HepG2 (cell line): ENCODE results near the gene ADGRD1. TPM values are rescaled to one million over a fixed set of nuclear protein-coding genes. Genes with fewer than 3 reads are reported as not detected.

ENCODE experiments used
- ARNT2 ChIP-seq: sonication (generic); formaldehyde crosslinking; IDR thresholded peaks from 2 replicates; pipeline ENCODE4 v1.8.0; 2022; ENCODE audit warnings: mild to moderate bottlenecking, low read depth, missing genetic modification reagents, moderate library complexity
- ATF2 ChIP-seq: sonication (generic); formaldehyde crosslinking; IDR thresholded peaks from 2 replicates; pipeline ENCODE4 v1.4.0; 2020; ENCODE audit warnings: missing genetic modification reagents
- CHD2 ChIP-seq: IDR thresholded peaks from 2 replicates; pipeline ENCODE4 v1.6.1; 2011; ENCODE audit warnings: low read depth, low read length, improper control_type of control experiment
- IRF1 ChIP-seq: sonication (generic); formaldehyde crosslinking; IDR thresholded peaks from 2 replicates; pipeline ENCODE4 v1.4.0; 2020; ENCODE audit warnings: low read depth, mild to moderate bottlenecking, missing genetic modification reagents
- LCORL ChIP-seq, 2 experiments: fragments of 450-650 bp in 1 of 2; sonication (generic) in 1 of 2; formaldehyde crosslinking in 1 of 2; IDR thresholded peaks; 2 replicates each; pipeline versions ENCODE4 v1.5.0 to v1.6.1; 2017 to 2020; ENCODE audit warnings: antibody characterized with exemption in 1 of 2, missing genetic modification reagents in 1 of 2
- RORA ChIP-seq: sonication (generic); formaldehyde crosslinking; IDR thresholded peaks from 2 replicates; pipeline ENCODE4 v1.5.0; 2020; ENCODE audit warnings: mild to moderate bottlenecking, missing genetic modification reagents, moderate library complexity
- SMARCC2 ChIP-seq: fragments of 450-650 bp; IDR thresholded peaks from 2 replicates; pipeline ENCODE4 v1.6.1; 2017; ENCODE audit warnings: antibody characterized with exemption, mild to moderate bottlenecking
- ZBTB1 ChIP-seq: sonication (generic); formaldehyde crosslinking; IDR thresholded peaks from 2 replicates; pipeline ENCODE4 v1.4.0; 2020; ENCODE audit warnings: missing genetic modification reagents, borderline replicate concordance
- ZBTB38 ChIP-seq: sonication (generic); formaldehyde crosslinking; IDR thresholded peaks from 2 replicates; pipeline ENCODE4 v1.5.1; 2020; ENCODE audit warnings: mild to moderate bottlenecking, missing genetic modification reagents
- ZBTB40 ChIP-seq, 2 experiments: fragments of 450-650 bp in 1 of 2; sonication (generic) in 1 of 2; formaldehyde crosslinking in 1 of 2; IDR thresholded peaks; 2 replicates each; pipeline versions ENCODE4 v1.6.1 to v1.8.0; 2016 to 2022; ENCODE audit warnings: antibody characterized with exemption in 1 of 2, mild to moderate bottlenecking in 1 of 2, missing genetic modification reagents in 1 of 2
- ZBTB7B ChIP-seq: sonication (generic); formaldehyde crosslinking; IDR thresholded peaks from 2 replicates; pipeline ENCODE4 v1.4.0; 2020; ENCODE audit warnings: missing genetic modification reagents
- ZKSCAN5 ChIP-seq: sonication (generic); formaldehyde crosslinking; IDR thresholded peaks from 2 replicates; pipeline ENCODE4 v1.5.1; 2020; ENCODE audit warnings: mild to moderate bottlenecking, missing genetic modification reagents
- ZMAT5 ChIP-seq: sonication (generic); formaldehyde crosslinking; IDR thresholded peaks from 2 replicates; pipeline ENCODE4 v1.5.0; 2020; ENCODE audit warnings: mild to moderate bottlenecking, low read depth, missing genetic modification reagents, borderline replicate concordance
- ZNF12 ChIP-seq: sonication (generic); formaldehyde crosslinking; IDR thresholded peaks from 2 replicates; pipeline ENCODE4 v1.5.0; 2020; ENCODE audit warnings: missing genetic modification reagents
- ZNF451 ChIP-seq: sonication (generic); formaldehyde crosslinking; IDR thresholded peaks from 2 replicates; pipeline ENCODE4 v1.5.0; 2020; ENCODE audit warnings: mild to moderate bottlenecking, missing genetic modification reagents
- ZNF589 ChIP-seq: sonication (generic); formaldehyde crosslinking; conservative IDR thresholded peaks from 2 replicates; pipeline ENCODE4 v1.8.0; 2022; ENCODE audit warnings: mild to moderate bottlenecking, moderate library complexity, missing genetic modification reagents
- polyA plus RNA-seq, 8 experiments: library from polyadenylated mRNA; depleted of rRNA in 3 of 8; stranded (reverse) in 7 of 8; unstranded in 1 of 8; fragments of >200 nt; fragmentation: Illumina TruSeq in 4 of 8; extraction: Trizol in 4 of 8; gene quantifications; 2 replicates each; pipeline versions ENCODE4 v1.2.1 to v1.2.3, GENCODE V29; 2011 to 2016; ENCODE audit warnings: low read depth in 4 of 8, missing spikeins in 1 of 8, mixed read lengths in 1 of 8; ENCODE audit not compliant: insufficient read depth in 1 of 8
- total RNA-seq, 5 experiments: library from RNA; depleted of rRNA; stranded (reverse); fragments of >200 nt; fragmentation: Illumina TruSeq; extraction: Trizol; gene quantifications; 2 replicates each; pipeline ENCODE4 v1.2.3, GENCODE V29; 2016; ENCODE audit warnings: low read depth in 1 of 5

ADGRD1 gene
- total and polyA plus RNA-seq, 2 of the 13 experiments (the other 11 are each of a cell fraction or from before 2014, with no cell fraction given) = 0.46 to 12.4 TPM

GRCh38 chr12:130971925-130972585 lies 18.3 kb downstream of the ADGRD1 start (continued):
- TF ChIP-seq ATF2 (CRISPR knock-in tag) = no peak
- no peak for TF ChIP-seq SMARCC2
- TF ChIP-seq LCORL (IDR thresholded peaks at IDR 0.05) = no peak
- 0 out of 2 replicates have a peak, but pooled peaks have one; percentile 23 for TF ChIP-seq LCORL (CRISPR knock-in tag; IDR thresholded peaks at IDR 0.05)
- TF ChIP-seq ZNF451 = no peak
- no peak for TF ChIP-seq ZBTB1
- TF ChIP-seq RORA (CRISPR knock-in tag) = no peak
- no peak for TF ChIP-seq ZMAT5 (CRISPR knock-in tag)
- TF ChIP-seq ARNT2 (CRISPR knock-in tag) = 0 out of 2 replicates have a peak, but pooled peaks have one; percentile 11
- TF ChIP-seq ZNF589 = no peak
- TF ChIP-seq ZNF12 (CRISPR knock-in tag) = no peak
- TF ChIP-seq ZBTB38 (CRISPR knock-in tag) = peak; percentile 84
- no peak for TF ChIP-seq CHD2
- TF ChIP-seq ZKSCAN5 (CRISPR knock-in tag) = no peak
- no peak for TF ChIP-seq IRF1 (CRISPR knock-in tag)
- no peak for TF ChIP-seq ZBTB40 (IDR thresholded peaks at IDR 0.05)
- TF ChIP-seq ZBTB40 (CRISPR knock-in tag; IDR thresholded peaks at IDR 0.05) = no peak
- TF ChIP-seq ZBTB7B = no peak
